Neutrophil (primary cell): ENCODE measurements around the gene NDUFAF2.

Experiments
- H3K27ac ChIP-seq: fragments of 200-600 bp; sonication (generic); 2 replicates; pipeline ENCODE4 v1.5.1; 2016; ENCODE audit warnings: mild to moderate bottlenecking, moderate library complexity
- H3K27me3 ChIP-seq: fragments of 200-600 bp; sonication (generic); 2 replicates; pipeline ENCODE4 v1.6.0; 2016; ENCODE audit warnings: mild to moderate bottlenecking
- H3K36me3 ChIP-seq: fragments of 200-600 bp; sonication (generic); 2 replicates; pipeline ENCODE4 v1.5.1; 2017
- H3K4me1 ChIP-seq, 2 experiments: fragments of 200-600 bp in 1 of 2; sonication (generic) in 1 of 2; 1 replicate in 1 of 2; 2 replicates in 1 of 2; pipeline versions ENCODE4 v1.5.1 to v1.6.1; 2013 to 2016; ENCODE audit warnings: low read depth in 1 of 2, low read length in 1 of 2, mild to moderate bottlenecking in 1 of 2, moderate library complexity in 1 of 2; ENCODE audit not compliant: control insufficient read depth in 1 of 2, insufficient read depth in 1 of 2
- H3K4me3 ChIP-seq, 2 experiments: fragments of 200-600 bp in 1 of 2; sonication (generic) in 1 of 2; 1 replicate in 1 of 2; 2 replicates in 1 of 2; pipeline ENCODE4 v1.5.1; 2013 to 2016; ENCODE audit warnings: low read depth in 1 of 2, low read length in 1 of 2, mild to moderate bottlenecking in 1 of 2, moderate library complexity in 1 of 2
- H3K9me3 ChIP-seq: fragments of 200-600 bp; sonication (generic); 2 replicates; pipeline ENCODE4 v1.5.1; 2016
- CTCF ChIP-seq: fragments of 200-600 bp; sonication (generic); IDR thresholded peaks from 2 replicates; pipeline ENCODE4 v1.5.1; 2016; ENCODE audit warnings: antibody characterized with exemption

The NDUFAF2 gene

DNA sequence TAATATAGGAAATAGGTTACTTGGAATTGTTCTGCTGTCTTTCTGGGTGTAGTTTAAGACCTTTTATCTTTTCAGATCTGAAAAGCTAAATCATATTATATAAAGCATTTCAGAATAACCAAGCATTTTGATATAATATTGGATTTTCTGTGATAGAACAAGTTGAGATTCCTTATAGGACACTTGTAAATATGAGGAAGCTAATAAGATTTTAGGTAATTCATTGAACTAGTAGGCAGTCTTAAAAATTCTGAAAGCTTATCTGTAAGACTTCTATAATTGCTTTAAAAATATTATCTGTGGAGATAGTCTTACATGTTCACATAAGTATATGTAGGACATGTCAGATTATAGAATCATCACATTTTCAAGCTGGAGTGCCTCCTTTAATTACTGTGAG, 114.5 kb downstream of the NDUFAF2 start:
- Histone ChIP-seq H3K36me3 (no peaks in the 10 kb centered on the region), H3K9me3 (no peaks in the 10 kb centered on the region), H3K27ac (no peak overlapping the region), H3K27me3 (no peaks in the 10 kb centered on the region), H3K4me3 (no peak overlapping the region), H3K4me1 (no peaks in the 10 kb centered on the region)
- TF ChIP-seq CTCF: no peak

DNA sequence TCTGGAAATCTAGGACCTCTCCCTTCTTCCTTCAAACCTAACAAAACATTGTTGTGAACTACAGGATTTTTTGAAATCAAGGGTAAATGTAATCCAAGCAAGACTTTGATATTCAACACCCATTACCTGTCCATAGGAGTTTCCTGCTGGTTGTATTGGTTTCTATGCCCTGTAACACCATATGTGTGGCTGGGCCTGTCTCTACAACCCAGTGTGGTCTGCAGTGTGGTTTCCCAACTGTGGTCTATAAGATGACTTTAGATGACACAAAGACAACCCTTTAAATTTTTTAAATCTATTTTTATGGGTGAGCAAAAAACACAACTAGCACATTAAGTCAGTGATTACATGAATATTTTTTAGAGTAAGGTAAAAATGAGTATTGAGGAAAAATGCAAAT, 124.1 kb downstream of the NDUFAF2 start:
- Histone ChIP-seq H3K4me1 (no peaks in the 10 kb centered on the region), H3K4me3 (no peak overlapping the region), H3K27ac (no peak overlapping the region), H3K27me3 (no peaks in the 10 kb centered on the region), H3K9me3 (no peaks in the 10 kb centered on the region), H3K36me3 (no peaks in the 10 kb centered on the region)
- no peak for TF ChIP-seq CTCF

- H3K4me1 ChIP-seq: peaks cover 0 to under 1% of the 10 kb centered on the region in 2 experiments
- no peak overlapping the region for H3K27ac ChIP-seq
- no peak for TF ChIP-seq CTCF
- H3K27me3 ChIP-seq: no peaks in the 10 kb centered on the region
- no peaks in the 10 kb centered on the region for H3K9me3 ChIP-seq
- no peaks in the 10 kb centered on the region for H3K36me3 ChIP-seq
- H3K4me3 ChIP-seq: no peak overlapping the region
Observed at GRCh38 chr5:61071526-61071925, 126.5 kb downstream of the NDUFAF2 start.

- H3K4me3 ChIP-seq: no peak overlapping the region
- peaks cover 6 to 7% of the 10 kb centered on the region in 2 experiments for H3K4me1 ChIP-seq
- H3K27ac ChIP-seq: no peak overlapping the region
- no peaks in the 10 kb centered on the region for H3K27me3 ChIP-seq
- H3K36me3 ChIP-seq: no peaks in the 10 kb centered on the region
- TF ChIP-seq CTCF: no peak
- no peaks in the 10 kb centered on the region for H3K9me3 ChIP-seq
Observed at GRCh38 chr5:61076626-61077025, 131.6 kb downstream of the NDUFAF2 start.

- H3K27me3 ChIP-seq: no peaks in the 10 kb centered on the region
- peaks cover 4% of the 10 kb centered on the region in 2 experiments for H3K4me1 ChIP-seq
- H3K4me3 ChIP-seq: no peak overlapping the region
- no peak for TF ChIP-seq CTCF
- no peaks in the 10 kb centered on the region for H3K36me3 ChIP-seq
- H3K9me3 ChIP-seq: no peaks in the 10 kb centered on the region
- H3K27ac ChIP-seq: no peak overlapping the region
Observed at GRCh38 chr5:61081741-61082140, 136.7 kb downstream of the NDUFAF2 start.
